ENCODE data around the gene DZIP3.

The DZIP3 gene, protein sequence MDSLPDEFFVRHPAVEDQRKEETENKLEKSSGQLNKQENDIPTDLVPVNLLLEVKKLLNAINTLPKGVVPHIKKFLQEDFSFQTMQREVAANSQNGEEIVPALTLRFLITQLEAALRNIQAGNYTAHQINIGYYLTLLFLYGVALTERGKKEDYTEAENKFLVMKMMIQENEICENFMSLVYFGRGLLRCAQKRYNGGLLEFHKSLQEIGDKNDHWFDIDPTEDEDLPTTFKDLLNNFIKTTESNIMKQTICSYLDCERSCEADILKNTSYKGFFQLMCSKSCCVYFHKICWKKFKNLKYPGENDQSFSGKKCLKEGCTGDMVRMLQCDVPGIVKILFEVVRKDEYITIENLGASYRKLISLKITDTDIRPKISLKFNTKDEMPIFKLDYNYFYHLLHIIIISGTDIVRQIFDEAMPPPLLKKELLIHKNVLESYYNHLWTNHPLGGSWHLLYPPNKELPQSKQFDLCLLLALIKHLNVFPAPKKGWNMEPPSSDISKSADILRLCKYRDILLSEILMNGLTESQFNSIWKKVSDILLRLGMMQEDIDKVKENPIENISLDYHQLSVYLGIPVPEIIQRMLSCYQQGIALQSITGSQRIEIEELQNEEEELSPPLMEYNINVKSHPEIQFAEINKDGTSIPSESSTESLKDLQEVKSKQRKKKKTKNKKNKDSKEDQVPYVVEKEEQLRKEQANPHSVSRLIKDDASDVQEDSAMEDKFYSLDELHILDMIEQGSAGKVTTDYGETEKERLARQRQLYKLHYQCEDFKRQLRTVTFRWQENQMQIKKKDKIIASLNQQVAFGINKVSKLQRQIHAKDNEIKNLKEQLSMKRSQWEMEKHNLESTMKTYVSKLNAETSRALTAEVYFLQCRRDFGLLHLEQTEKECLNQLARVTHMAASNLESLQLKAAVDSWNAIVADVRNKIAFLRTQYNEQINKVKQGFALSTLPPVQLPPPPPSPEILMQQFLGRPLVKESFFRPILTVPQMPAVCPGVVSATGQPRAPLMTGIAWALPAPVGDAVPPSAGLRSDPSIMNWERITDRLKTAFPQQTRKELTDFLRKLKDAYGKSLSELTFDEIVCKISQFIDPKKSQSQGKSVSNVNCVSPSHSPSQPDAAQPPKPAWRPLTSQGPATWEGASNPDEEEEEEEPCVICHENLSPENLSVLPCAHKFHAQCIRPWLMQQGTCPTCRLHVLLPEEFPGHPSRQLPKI

DNA sequence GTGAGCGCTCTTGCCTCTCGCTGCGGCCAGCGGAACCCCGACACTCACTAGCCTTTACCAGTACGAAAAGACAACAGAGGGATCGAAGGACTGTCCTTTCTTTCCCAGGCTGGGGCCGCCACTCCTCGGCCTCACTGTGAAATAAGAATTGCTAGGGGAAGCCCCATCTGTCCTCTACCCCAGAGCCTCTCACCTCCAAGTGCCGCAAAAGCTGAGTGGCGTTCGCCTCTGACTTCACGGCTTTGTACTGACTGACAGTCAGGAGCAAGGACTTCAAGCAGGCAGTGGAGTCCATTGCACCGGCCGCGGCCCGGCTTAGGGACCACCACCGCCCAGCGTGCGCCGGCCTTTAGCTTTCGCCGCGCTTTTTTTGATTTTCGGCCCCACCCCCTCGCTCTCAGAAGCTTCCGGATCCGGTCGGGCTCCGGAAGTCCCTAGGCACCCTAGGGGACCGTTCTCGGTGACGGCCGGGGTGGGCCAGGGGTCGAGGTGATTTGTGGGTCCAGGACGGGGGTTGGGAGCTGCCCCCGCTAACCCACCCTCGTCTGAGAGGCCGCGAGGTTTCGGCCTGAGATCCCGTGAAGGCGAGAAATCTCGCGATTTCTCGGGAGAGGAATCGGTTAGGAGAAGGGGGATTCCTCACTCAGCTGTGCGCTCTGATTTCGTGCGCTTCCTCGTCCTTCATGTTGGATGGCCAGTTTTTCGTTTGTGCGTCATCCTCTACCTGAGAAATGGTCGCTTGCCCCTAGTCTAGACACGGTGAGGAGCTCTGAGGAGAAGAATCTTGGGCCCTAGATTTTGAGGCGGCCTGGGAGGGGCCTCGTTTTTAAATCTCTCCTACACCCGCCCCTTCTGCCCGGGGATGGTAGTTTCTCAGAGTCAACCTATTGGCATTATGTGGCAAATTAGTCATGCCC lies at the start of gene DZIP3, which contains the start of gene CIP2A:
Gene DZIP3, plus strand, starts transcription at position 642 of the 917 bp plus-strand sequence. CDS start 15,685 bp downstream, outside the sequence.
Gene CIP2A, minus strand, starts transcription at position 358 of the 917 bp plus-strand sequence. Its CDS starts 63 bp downstream, at position 295.
- FAIRE-seq: no peak

DNA sequence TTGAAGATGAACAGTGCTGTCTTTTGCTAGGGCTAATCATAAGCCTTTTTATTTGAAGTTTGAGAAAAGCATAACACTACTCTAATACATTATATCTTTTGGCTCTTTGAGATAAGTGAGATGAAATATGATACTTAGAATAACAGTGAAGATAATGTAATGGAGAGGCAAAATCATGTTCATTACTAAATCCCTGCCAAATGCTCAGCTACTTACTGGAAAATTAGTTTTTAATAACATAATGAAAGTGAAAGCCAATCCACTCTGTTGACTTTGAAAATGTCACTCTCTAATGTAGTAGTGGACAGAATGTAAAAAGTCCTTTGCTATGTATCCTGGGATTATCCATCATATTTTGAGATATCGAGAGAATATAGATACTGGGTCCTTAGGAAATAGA lies 43.3 kb upstream of the DZIP3 start:
- no peak for FAIRE-seq

DNA sequence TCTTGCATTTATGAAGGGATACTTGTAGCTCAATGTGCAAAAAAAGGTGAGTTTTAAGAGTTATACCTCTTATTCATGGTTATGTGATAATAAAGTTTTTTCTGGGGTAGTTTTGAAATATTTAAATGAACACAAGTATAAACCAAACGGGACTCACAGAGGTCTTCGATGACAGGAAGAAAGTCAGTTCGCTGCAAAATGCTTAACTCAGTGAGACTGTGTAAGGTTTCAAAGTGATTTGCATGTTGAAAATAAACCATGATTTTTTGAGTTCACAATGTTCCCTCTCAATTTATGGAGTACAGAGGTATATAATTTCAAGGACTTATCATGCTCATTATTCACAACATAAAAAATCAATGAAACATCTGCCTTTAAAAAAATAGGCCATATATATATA lies 42.8 kb upstream of the DZIP3 start:
- FAIRE-seq: no peak

DNA sequence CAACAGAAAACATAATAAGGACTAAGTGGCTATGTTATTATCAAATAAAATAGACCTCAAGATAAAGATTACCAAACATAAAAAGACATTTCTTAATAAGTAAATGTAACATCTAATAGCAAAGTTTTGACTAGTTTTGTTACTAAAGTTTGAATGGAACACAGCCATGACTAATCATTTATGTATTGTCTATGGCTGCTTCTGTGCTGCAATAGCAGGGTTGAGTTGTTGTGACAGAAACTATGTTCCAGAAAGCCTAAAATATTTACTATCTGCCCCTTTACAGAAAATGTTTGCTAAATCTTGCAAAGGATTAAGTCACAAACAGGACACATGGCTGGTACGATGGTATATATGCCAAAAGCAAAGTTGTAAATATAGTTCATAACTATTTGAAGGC lies 41.2 kb upstream of the DZIP3 start:
- no peak for FAIRE-seq

DNA sequence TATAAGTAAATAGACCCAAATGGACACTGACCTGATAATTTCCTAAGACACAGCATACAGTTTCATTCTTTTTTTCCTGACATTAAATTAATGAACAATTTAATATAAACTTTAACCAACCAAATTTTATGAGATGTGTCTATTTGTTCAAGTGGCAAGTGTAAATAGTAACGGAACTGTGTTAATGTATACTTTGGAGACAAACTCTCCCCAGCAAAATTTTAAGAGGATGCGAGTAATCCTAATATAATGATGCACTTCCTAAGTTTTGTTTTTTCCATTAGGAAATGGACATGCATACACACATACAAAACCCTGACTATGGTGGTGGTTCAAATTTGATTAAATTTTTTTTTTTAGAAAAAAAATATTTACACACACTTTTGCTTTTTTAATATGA lies 40.6 kb upstream of the DZIP3 start:
- no peak for FAIRE-seq

DNA sequence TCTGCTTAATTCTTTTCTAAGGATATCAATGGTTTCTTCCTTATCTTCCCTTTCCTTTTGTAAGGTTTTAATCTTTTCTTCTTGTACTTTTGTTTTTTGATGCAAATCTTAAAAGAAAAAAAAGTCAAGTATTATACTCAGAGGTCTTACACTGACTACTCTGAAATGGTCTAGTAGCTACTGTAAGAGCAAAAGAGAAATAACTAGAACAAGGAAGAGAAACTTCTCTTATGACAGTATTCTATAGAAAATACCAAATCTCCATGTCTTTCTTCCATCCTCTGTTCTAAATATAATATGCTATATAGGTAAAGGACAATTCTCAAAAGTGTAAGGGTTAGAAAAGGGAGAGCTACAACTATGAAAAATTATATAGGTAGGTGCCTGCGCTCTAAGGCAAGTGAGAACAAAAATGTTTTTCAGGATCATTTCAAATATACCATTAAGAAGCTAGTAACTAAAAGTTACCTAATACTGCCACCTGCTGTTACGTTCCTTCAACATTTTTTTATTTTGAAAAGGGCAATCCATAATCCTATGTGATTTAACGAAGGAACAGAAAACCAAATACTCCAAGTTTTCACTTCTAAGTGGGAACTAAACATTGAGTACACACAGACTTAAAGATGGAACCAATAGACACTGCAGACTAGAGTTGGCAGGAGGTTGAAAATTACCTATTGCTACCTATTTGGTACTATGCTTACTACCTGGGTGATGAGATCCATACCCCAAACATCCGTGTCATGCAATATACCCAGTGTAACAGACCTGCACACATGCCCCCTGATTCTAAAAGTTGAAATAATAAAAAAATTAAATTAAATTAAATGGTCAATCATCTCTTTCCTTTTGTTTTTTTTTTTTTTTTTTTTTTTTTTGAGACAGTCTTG lies 37.0 kb upstream of the DZIP3 start:
- peak; percentile 36 for FAIRE-seq

DNA sequence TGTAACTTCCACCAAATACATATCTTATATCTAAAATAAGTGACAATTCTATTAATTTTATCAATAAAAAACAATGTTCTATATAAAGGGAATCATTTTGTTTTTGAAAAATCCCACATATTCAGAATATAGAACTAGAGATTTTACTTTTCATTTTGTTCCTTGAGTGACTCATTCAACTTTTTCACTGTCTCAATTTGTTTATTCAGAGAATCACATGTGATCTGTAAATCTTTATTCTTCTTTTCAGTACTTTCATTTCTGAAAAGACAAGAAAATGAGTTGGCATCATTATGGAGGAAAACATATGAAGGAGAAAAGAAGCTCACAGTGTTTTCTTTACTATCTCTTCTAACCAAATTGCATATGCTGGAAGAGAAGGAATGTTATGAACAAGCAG lies 35.3 kb upstream of the DZIP3 start:
- FAIRE-seq: peak; percentile 18

DNA sequence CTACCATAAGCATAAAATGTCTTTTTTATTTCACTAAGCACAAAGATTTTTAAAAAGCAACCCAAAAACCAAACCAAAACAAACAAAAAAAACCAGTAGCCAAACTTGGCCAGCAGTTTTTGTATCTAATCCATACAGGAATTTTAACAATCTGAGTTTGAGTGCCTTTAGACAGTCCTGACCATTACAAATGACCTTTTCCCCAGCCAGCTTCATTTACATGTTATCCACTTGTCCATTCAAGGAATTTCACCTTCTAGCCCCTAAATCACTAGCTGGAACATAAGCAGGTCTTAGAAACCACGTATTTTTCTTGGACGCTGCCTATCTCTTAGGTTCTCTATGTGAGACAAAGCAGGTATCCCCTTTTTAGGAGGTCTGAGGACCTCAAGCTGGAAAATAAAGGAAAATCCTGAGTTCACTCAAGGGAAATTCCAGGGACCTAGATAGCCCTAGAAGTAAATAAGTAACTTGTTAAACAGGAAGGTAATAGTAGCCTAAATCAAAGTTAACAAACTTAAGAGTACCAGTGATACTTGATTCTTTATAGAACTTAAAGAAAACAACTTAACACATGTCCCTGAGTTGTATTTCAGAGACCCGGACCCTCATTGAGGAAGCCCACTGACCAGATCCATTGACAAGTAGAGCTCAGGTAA lies 34.5 kb upstream of the DZIP3 start:
- no peak for FAIRE-seq

DNA sequence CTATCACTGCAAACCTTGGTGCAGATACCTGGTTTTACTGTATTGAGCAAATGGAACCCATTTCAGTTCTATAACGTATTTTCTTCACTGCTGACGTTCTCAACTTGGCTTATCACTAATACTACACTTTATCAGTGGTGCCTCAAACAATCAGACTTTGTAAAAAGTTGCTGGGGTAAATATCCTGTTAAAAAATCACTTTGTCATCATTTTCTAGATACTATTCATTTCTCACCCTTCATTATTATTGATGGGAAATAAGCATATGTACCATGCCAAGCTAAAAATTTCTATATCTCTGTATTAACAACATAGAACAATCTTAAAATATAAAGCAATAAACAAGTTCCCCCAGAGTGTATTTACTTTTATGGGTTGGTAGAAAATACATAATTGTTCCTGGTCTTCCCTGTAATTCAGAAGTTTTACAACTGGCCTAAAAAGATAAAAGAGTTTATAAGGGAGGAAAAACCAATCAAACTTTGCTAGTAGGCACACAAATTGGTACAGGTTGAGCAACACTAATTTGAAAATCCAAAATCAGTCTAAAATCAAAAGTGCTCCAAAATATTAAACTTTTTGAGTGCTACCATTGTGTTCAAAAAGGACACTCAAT lies 33.4 kb upstream of the DZIP3 start:
- FAIRE-seq: no peak

DNA sequence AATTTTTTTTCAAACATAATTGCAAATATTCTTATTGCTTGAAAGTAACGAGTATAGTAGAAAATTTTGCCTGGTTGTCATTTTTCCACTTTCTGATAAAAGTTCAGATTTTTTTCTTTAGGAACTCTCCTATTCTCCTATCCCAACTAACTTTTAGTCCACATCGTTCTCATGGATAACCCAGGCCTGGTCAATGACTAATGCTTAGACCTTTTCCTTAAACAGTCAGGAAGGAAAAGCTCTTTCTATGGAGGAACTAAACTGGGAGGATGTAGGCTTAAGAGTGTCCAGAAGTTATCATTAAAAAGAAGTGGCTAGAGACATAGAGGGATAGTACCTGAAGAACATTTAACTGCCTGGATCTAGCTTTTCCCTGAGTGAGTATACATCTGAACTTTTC lies 27.0 kb upstream of the DZIP3 start:
- no peak for FAIRE-seq

DNA sequence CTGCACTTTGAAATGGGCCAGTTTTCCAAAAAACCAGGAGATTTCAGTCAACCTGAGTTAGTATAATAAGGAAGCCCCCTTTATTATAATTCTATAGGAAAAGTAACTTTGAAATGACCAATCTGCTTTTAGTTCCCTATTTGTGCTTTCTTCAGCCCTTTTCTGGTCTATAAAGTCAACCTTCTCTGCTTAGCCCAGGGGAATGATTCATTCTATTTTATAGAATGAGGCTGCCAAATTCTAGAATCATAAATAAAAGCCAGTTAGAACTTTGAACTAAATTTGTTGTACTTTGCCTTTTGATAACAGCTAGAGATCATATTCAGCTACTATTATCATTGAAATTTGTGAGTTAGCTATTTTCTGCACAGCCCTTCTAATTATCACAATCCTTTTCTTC lies 25.0 kb upstream of the DZIP3 start:
- no peak for FAIRE-seq

DNA sequence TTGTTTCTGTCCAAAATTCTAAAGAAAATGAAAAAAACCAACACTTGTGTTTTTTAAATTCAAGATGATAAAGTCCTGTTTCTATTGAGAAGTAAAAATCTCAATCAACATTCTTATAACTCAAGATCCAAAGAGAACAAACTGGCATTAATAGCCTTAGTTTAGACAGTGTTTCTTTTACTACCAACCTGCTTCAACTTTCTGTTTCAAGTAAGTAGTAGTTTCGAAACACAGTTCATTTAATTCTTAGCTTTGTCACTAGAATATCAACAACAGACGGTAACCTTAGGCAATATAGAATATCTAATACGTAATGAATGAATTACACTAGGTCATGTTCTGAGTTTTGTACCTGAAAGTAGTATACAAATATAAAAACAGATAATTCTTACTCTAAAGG lies 24.0 kb upstream of the DZIP3 start:
- no peak for FAIRE-seq

DNA sequence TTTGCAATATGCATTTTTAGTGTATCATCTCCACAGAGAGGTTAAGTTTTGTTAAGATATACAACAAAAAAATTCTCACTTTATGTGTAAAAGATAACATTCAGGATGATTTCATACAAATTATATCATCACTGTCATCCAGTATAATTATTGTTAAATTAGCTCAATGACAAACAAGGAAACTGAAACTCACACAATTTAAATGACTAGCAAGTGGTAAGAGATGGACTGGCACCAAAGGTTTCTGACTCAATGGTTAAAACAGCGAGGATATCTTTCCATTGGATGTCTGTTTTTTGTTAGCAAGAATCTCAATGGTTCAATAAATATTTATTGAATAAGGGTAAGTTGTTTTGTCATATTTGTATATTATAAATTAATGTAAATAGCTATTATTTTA lies 22.9 kb upstream of the DZIP3 start:
- FAIRE-seq: no peak

DNA sequence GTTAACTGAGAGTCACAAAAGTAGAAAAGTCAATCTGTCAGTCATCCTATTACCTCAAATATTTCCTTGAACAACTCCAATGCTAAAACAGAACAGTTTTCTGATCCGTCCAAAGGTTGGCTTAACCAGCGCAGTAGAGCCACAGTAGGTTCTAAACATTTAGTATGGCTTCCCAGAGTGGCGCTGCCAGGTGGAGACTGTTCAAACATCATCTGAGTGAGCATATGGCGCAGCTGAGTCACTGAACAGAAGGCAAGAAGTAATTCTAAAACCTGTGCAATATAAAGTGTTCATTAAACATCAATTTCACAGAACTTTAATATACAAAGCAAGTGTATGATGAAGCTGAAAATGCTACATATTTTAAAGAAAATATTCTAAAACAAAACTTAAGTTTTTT lies 20.2 kb upstream of the DZIP3 start:
- FAIRE-seq: no peak

DNA sequence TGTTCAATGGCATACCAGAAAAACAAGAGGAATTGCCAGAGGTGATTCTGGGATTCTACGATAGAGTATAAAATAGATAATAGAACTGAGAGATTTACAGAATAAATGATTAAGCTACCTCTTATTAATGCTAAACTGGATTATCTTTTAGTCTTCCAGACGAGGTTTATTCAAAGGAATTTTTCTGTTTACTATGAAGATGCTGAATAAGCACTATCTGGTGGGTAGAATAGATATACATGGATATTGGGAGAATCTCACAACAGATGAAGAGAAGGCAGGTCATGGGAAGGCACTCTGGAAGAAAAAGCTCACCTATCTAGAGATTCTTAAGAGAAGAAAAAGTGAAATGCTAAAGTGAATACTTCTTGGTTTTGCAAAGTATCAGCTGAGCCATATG lies 11.5 kb upstream of the DZIP3 start:
- FAIRE-seq: no peak

DNA sequence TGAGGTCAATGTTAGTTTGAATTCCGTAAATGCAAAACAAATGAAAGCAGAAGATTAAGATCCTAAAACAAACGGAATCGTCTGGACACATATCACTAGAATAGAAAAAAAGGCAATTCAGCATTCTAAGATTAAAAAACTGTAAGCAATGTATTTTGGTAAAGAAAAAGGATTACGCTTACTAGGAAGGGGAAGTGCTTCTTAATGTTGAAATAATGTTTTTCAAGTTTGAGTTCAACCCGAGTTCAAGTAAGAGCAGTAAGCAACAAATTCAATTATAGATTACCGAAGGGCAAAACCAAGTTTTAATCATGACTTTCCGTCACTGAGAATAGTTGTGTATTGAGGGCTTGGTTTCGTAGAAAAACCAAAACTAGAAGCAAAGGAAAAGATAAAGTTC lies 921 bp upstream of the DZIP3 start:
- no peak for FAIRE-seq

DNA sequence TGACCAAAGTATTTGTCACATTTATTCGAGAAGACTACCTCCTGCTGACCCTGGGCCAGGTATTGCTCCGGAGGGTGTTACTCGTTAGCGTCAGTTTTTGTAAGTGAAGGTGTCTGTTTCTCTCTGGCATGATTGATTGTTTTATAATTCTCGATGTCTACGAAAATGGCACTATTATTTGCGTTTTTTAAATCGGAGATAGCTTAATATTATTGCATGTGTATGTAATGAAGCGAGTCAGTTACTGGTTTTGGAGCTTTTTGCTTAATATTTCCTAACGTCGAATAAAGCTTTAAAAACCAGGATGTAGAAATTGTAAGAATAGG lies 439 bp downstream of the DZIP3 start:
- peak; percentile 10 for FAIRE-seq

DNA sequence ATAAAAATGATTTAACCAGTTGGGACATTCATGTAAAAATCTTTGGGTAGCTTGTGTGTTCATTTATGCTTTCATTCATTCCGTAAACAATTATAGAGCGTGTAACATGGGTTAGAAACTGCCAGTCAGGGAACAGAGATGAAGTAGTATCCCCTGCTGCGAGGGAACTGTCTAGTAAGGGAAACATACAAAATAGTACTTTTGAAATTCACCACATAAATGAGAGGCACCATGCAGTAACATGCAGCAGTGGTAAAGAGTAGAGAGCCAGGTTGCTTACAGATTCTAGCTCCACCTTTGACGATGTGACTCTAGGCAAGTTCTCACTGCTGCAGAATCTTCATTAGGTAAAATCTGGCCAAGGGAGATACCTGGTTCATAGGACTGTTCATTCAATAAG lies 938 bp downstream of the DZIP3 start:
- no peak for FAIRE-seq

DNA sequence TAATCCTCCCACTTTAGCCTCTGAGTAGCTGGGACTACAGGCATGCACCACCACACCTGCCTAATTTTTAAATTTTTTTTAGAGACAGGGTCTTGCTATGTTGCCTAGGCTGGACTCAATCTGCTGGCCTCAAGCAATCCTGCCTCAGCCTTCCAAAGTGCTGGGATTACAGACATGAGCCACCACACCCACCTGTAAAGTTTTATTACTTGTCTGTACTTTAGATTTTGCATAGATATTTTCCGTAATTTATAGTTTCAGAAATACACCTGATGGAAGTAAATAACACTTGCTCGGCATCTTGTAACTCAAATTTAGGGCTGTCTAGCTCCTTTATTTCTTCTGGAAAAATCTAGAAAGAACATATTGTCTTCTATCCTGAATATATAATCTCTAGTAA lies 5.8 kb downstream of the DZIP3 start:
- no peak for FAIRE-seq

DNA sequence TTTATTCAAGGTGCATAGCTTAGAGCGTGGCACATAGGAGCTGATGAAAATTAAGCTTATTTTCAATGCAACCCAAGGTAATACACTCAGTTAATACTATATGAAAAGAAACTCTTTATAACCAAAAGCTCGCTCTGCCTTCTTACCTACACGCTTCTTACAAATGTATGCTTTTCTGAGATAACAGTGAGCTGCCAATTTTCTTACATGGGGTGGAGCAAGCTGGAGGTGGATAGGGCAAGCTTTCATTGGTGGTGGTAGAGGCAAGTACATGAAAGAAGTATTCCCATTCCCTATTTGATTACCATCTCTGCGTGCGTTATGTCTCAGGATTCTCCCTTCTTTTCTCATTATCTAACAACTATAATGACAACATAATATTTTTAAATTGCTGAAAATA lies 8.9 kb downstream of the DZIP3 start:
- FAIRE-seq: no peak

Data from colon (tissue), 2 donors.